ENCODE results near the gene OR9Q1.

The OR9Q1 gene

GRCh38 chr11:58034471-58034870 is 10.8 kb downstream of the OR9Q1 start:
- DNase-seq (ENCODE audit: low read depth): no peak

GRCh38 chr11:58039589-58039988 is 15.9 kb downstream of the OR9Q1 start:
- no peak for DNase-seq (ENCODE audit: low read depth)

- DNase-seq (ENCODE audit: low read depth): no peak
Observed at GRCh38 chr11:58043379-58043778, 19.7 kb downstream of the OR9Q1 start.

GRCh38 chr11:58046231-58046630 is 22.6 kb downstream of the OR9Q1 start:
- DNase-seq (ENCODE audit: low read depth): no peak

- no peak for DNase-seq (ENCODE audit: low read depth)
Observed at GRCh38 chr11:58047818-58048217, 24.1 kb downstream of the OR9Q1 start.

- no peak for DNase-seq (ENCODE audit: low read depth)
Observed at GRCh38 chr11:58055806-58056401, 32.2 kb downstream of the OR9Q1 start.

- DNase-seq (ENCODE audit: low read depth): no peak
Observed at GRCh38 chr11:58057481-58057880, 33.8 kb downstream of the OR9Q1 start.

GRCh38 chr11:58058276-58059006 is 34.8 kb downstream of the OR9Q1 start:
- no peak for DNase-seq (ENCODE audit: low read depth)

GRCh38 chr11:58059007-58059350 is 35.3 kb downstream of the OR9Q1 start:
- no peak for DNase-seq (ENCODE audit: low read depth)

- no peak for DNase-seq (ENCODE audit: low read depth)
Observed at GRCh38 chr11:58060535-58060934, 36.9 kb downstream of the OR9Q1 start.

- no peak for DNase-seq (ENCODE audit: low read depth)
Observed at GRCh38 chr11:58060939-58061672, 37.4 kb downstream of the OR9Q1 start.

GRCh38 chr11:58061813-58062212 is 38.1 kb downstream of the OR9Q1 start:
- DNase-seq (ENCODE audit: low read depth): no peak

GRCh38 chr11:58067685-58068084 is 44.0 kb downstream of the OR9Q1 start:
- DNase-seq (ENCODE audit: low read depth): no peak

- no peak for DNase-seq (ENCODE audit: low read depth)
Observed at GRCh38 chr11:58068655-58069054, 45.0 kb downstream of the OR9Q1 start.

GRCh38 chr11:58070585-58070984 is 46.9 kb downstream of the OR9Q1 start:
- no peak for DNase-seq (ENCODE audit: low read depth)

- no peak for DNase-seq (ENCODE audit: low read depth)
Observed at GRCh38 chr11:58075781-58076180, 52.1 kb downstream of the OR9Q1 start.

- no peak for DNase-seq (ENCODE audit: low read depth)
Observed at GRCh38 chr11:58086528-58086927, 62.8 kb downstream of the OR9Q1 start.

GRCh38 chr11:58097437-58097836 is 73.8 kb downstream of the OR9Q1 start:
- DNase-seq (ENCODE audit: low read depth): no peak

GRCh38 chr11:58121096-58121495 is 97.4 kb downstream of the OR9Q1 start:
- no peak for DNase-seq (ENCODE audit: low read depth)

- DNase-seq (ENCODE audit: low read depth): no peak
Observed at GRCh38 chr11:58125469-58125868, 101.8 kb downstream of the OR9Q1 start, which contains the start of gene OR9I1. TSS of gene OR9I1 (minus strand) at chr11:58125530. CDS start at chr11:58119444, 6,086 bp downstream.

- DNase-seq (ENCODE audit: low read depth): no peak
Observed at GRCh38 chr11:58127350-58127749, 103.7 kb downstream of the OR9Q1 start.

GRCh38 chr11:58133309-58134076 is 109.8 kb downstream of the OR9Q1 start:
- DNase-seq (ENCODE audit: low read depth): no peak
